GM12891 (cell line): ENCODE measurements around the gene CDC7.

Experiments used
- POLR2A ChIP-seq: IDR thresholded peaks from 2 replicates; pipeline ENCODE4 v1.6.1; 2011; ENCODE audit warnings: low read depth, low read length, control low read depth
- POLR2AphosphoS5 ChIP-seq: IDR thresholded peaks from 2 replicates; pipeline ENCODE4 v1.6.1; 2011; ENCODE audit warnings: low read depth, low read length, control low read depth
- SPI1 ChIP-seq: IDR thresholded peaks from 2 replicates; pipeline ENCODE4 v1.6.1; 2011; ENCODE audit warnings: low read depth, low read length, control low read depth
- TAF1 ChIP-seq: IDR thresholded peaks from 2 replicates; pipeline ENCODE4 v1.6.1; 2011; ENCODE audit warnings: low read depth, low read length, control low read depth

GRCh38 chr1:91564888-91565701, 64.4 kb downstream of the CDC7 start:
- no peak for TF ChIP-seq POLR2A
- no peak for TF ChIP-seq POLR2AphosphoS5
- TF ChIP-seq SPI1, result no peak
- no peak for TF ChIP-seq TAF1
